Measurements from ENCODE around the gene MIER2.

DNA sequence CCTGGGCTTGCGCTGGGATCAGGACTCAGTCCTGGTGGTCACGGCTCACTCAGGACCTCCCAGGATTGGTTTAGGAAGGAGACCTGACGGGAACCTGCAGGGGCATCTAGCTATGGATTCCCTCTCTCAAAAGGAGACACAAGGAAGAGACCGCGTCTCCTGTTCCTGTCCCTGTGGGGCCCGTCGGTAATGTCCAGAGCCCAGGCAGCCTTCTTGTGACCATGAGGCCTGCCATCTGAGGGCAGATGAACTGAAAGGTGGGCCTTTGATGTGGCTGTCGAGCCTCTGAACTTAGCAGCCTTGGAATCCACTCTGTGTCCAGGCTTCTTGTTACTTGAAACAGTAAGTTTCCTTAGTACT, 31.5 kb upstream of the MIER2 start:
- TF ChIP-seq, protein P1, sequence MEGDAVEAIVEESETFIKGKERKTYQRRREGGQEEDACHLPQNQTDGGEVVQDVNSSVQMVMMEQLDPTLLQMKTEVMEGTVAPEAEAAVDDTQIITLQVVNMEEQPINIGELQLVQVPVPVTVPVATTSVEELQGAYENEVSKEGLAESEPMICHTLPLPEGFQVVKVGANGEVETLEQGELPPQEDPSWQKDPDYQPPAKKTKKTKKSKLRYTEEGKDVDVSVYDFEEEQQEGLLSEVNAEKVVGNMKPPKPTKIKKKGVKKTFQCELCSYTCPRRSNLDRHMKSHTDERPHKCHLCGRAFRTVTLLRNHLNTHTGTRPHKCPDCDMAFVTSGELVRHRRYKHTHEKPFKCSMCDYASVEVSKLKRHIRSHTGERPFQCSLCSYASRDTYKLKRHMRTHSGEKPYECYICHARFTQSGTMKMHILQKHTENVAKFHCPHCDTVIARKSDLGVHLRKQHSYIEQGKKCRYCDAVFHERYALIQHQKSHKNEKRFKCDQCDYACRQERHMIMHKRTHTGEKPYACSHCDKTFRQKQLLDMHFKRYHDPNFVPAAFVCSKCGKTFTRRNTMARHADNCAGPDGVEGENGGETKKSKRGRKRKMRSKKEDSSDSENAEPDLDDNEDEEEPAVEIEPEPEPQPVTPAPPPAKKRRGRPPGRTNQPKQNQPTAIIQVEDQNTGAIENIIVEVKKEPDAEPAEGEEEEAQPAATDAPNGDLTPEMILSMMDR (IDR thresholded peaks at IDR 0.05) = no peak
- TF ChIP-seq ZFX (IDR thresholded peaks at IDR 0.05; ENCODE audit: borderline replicate concordance) = no peak

Measured in 22Rv1 (cell line).